K562 (cell line): ENCODE measurements around the gene RREB1. TPM values are rescaled to one million over a fixed set of nuclear protein-coding genes. Genes with fewer than 3 reads are reported as not detected.

Experiments
- ATAC-seq: fragments of 200-7000 bp; cut with Tn5 transposase; 3 replicates; pipeline ENCODE4 v1.9.1; 2020; ENCODE audit warnings: moderate library complexity
- BruUV-seq: library from RNA; stranded (reverse); fragments of 400-500 nt; replicated peaks from 2 replicates; lab custom pipeline; 2021; lab: Mats Ljungman, UMichigan
- CTCF ChIA-PET: fragments of 300-600 bp; formaldehyde crosslinking; extraction: SDS; loops from one replicate; lab custom pipeline; 2021; ENCODE audit warnings: low intra/inter-chr PET ratio; lab: Yijun Ruan, JAX
- POLR2A ChIA-PET: fragments of 300-600, 350-650 bp; sonication (Branson Sonifier 250); formaldehyde crosslinking; extraction: SDS; loops from one replicate; lab custom pipeline; 2021; ENCODE audit warnings: antibody characterized with exemption, inconsistent platforms; lab: Yijun Ruan, JAX
- DNase-seq, 4 experiments: peaks; one replicate each; pipeline versions ENCODE4 v3.0.0 to v3.0.0-alpha.2; 2011 to 2018; ENCODE audit warnings: low spot score in 3 of 4, mixed read lengths in 3 of 4; ENCODE audit errors: extremely low read depth in 1 of 4
- FAIRE-seq: peaks from 2 replicates; lab custom pipeline; 2011; peaks lifted over from hg19 to GRCh38; lab: Jason Lieb, UNC
- H2AFZ ChIP-seq: 2 replicates; pipeline ENCODE4 v1.6.0; 2011; ENCODE audit warnings: low read depth, low read length, control low read depth, inconsistent platforms
- H3K27ac ChIP-seq: fragments of 200-600 bp; 3 replicates; pipeline ENCODE4 v1.8.0; 2011; ENCODE audit warnings: low read depth, mild to moderate bottlenecking, control low read depth, inconsistent platforms, low read length, moderate library complexity, mixed read lengths; ENCODE audit errors: extremely low read depth
- H3K27me3 ChIP-seq, 2 experiments: fragments of 300-600 bp in 1 of 2; 2 replicates in 1 of 2; 3 replicates in 1 of 2; pipeline versions ENCODE4 v1.6.0 to v1.8.0; 2011; ENCODE audit warnings: inconsistent platforms in 2 of 2, low read length in 2 of 2, mild to moderate bottlenecking in 1 of 2, mixed read lengths in 1 of 2, moderate library complexity in 1 of 2; ENCODE audit not compliant: control insufficient read depth in 2 of 2, insufficient read depth in 2 of 2
- H3K36me3 ChIP-seq: fragments of 300-600 bp; 3 replicates; pipeline ENCODE4 v1.8.0; 2011; ENCODE audit warnings: mild to moderate bottlenecking, low read length, inconsistent platforms; ENCODE audit not compliant: control insufficient read depth, insufficient read depth
- H3K4me1 ChIP-seq, 2 experiments: fragments of 200-600 bp in 1 of 2; replicated peaks in 1 of 2; 2 replicates in 1 of 2; 3 replicates in 1 of 2; pipeline versions ENCODE4 v1.5.1 to v1.8.0; 2011; ENCODE audit warnings: inconsistent platforms in 2 of 2, low read length in 2 of 2, mild to moderate bottlenecking in 1 of 2, mixed read lengths in 1 of 2, moderate library complexity in 1 of 2; ENCODE audit not compliant: control insufficient read depth in 2 of 2, insufficient read depth in 2 of 2
- H3K4me2 ChIP-seq: 2 replicates; pipeline ENCODE4 v1.6.1; 2011; ENCODE audit warnings: low read length, control low read depth, inconsistent platforms, mixed read lengths; ENCODE audit not compliant: insufficient read depth
- H3K4me3 ChIP-seq: fragments of 200-600 bp; sonication (generic), shearing (Covaris generic); 2 replicates; pipeline ENCODE4 v1.5.1; 2016; ENCODE audit warnings: control low read depth, inconsistent platforms
- H3K79me2 ChIP-seq: fragments of 200-600 bp; 3 replicates; pipeline ENCODE4 v1.8.0; 2011; ENCODE audit warnings: low read length, inconsistent platforms; ENCODE audit not compliant: control insufficient read depth, insufficient read depth
- H3K9ac ChIP-seq, 2 experiments: 2 replicates each; pipeline versions ENCODE4 v1.6.0 to v1.6.1; 2011; ENCODE audit warnings: low read depth in 2 of 2, low read length in 2 of 2, control low read depth in 1 of 2, inconsistent platforms in 1 of 2, mild to moderate bottlenecking in 1 of 2, mixed read lengths in 1 of 2; ENCODE audit not compliant: insufficient read depth in 1 of 2
- H3K9me1 ChIP-seq: one replicate; pipeline ENCODE4 v1.6.0; 2011; ENCODE audit warnings: inconsistent platforms, mild to moderate bottlenecking, low read length, moderate library complexity; ENCODE audit not compliant: control insufficient read depth, insufficient read depth
- H3K9me3 ChIP-seq: replicated peaks from 2 replicates; pipeline ENCODE4 v1.5.1; 2011; ENCODE audit warnings: low read depth, low read length, inconsistent platforms; ENCODE audit not compliant: control insufficient read depth, insufficient read depth
- H4K20me1 ChIP-seq: replicated peaks from 2 replicates; pipeline ENCODE4 v1.6.1; 2011; ENCODE audit warnings: low read length, inconsistent platforms, mixed read lengths; ENCODE audit not compliant: control insufficient read depth, insufficient read depth
- BRD9 ChIP-seq: fragments of 450-650 bp; IDR thresholded peaks from 2 replicates; pipeline ENCODE4 v1.6.1; 2018; ENCODE audit warnings: low read depth; ENCODE audit not compliant: partially characterized antibody
- CREB5 ChIP-seq: fragments of 250-450 bp; sonication (Bioruptor Pico); IDR thresholded peaks from 2 replicates; pipeline ENCODE4 v1.5.0; 2020; ENCODE audit warnings: mild to moderate bottlenecking
- FOSL1 ChIP-seq: fragments of 200-800 bp; sonication (Bioruptor generic); conservative IDR thresholded peaks from 2 replicates; pipeline ENCODE4 v1.6.1; 2016; ENCODE audit warnings: missing genetic modification characterization, missing compliant biosample characterization
- MCM2 ChIP-seq: fragments of 450-650 bp; IDR thresholded peaks from 2 replicates; pipeline ENCODE4 v1.6.1; 2017; ENCODE audit warnings: low read depth, mild to moderate bottlenecking
- RB1 ChIP-seq: fragments of 450-650 bp; IDR thresholded peaks from 2 replicates; pipeline ENCODE4 v1.6.1; 2017; ENCODE audit warnings: low read depth, mild to moderate bottlenecking
- RUNX1 ChIP-seq: sonication (generic); IDR thresholded peaks from 2 replicates; pipeline ENCODE4 v1.6.1; 2016; ENCODE audit warnings: antibody characterized with exemption, low read depth
- SMAD1 ChIP-seq: fragments of 150-350 bp; IDR thresholded peaks from 2 replicates; pipeline ENCODE4 v1.6.1; 2014; ENCODE audit warnings: low read length, low read depth; ENCODE audit not compliant: partially characterized antibody
- ZBTB11 ChIP-seq, 3 experiments: fragments of 200-800 bp in 1 of 3; fragments of 250-450 bp in 1 of 3; fragments of 450-650 bp in 1 of 3; sonication (Bioruptor Pico) in 1 of 3; sonication (Bioruptor generic) in 1 of 3; formaldehyde crosslinking in 1 of 3; IDR thresholded peaks; 2 replicates each; pipeline versions ENCODE4 v1.6.1 to v1.8.0; 2016 to 2022; ENCODE audit warnings: mild to moderate bottlenecking in 2 of 3, missing genetic modification characterization in 2 of 3, missing compliant biosample characterization in 1 of 3, moderate library complexity in 1 of 3
- WGBS: fragments of 100-300 bp; shearing (Covaris generic); methylation state at CpG from one replicate; pipeline ENCODE4 v1.1.6; 2016; ENCODE audit warnings: low coverage, mixed read lengths; ENCODE audit not compliant: insufficient coverage; ENCODE audit errors: missing lambda C conversion rate; 5-methylcytosine and 5-hydroxymethylcytosine counted together
- in situ Hi-C: fragments of 300-500 bp; cut with MboI; formaldehyde crosslinking; loops from 4 replicates; pipeline ENCODE4 v1.15.0; 2018; ENCODE audit warnings: inconsistent platforms, mixed read lengths
- intact Hi-C: fragments of 100-400 bp; cut with micrococcal nuclease; formaldehyde crosslinking; loops from 2 replicates; pipeline ENCODE4 v1.14.2; 2022
- polyA plus RNA-seq, 8 experiments: library from polyadenylated mRNA; depleted of rRNA in 4 of 8; stranded (reverse) in 5 of 8; unstranded in 3 of 8; fragments of >200 nt; fragmentation: Nextera tagmentation in 2 of 8; fragmentation: Illumina TruSeq in 1 of 8; extraction: Ambion mirVana in 2 of 8; extraction: Trizol in 1 of 8; gene quantifications; 2 replicates each; pipeline versions ENCODE4 v1.2.1 to v1.2.3, GENCODE V29; 2011 to 2014; ENCODE audit warnings: inconsistent platforms in 1 of 8, missing spikeins in 1 of 8
- total RNA-seq, 7 experiments: library from RNA; depleted of rRNA in 6 of 7; stranded (reverse); fragments of >200 nt in 6 of 7; fragmentation: Illumina TruSeq in 2 of 7; extraction: Trizol in 2 of 7; gene quantifications; 2 replicates each; pipeline versions ENCODE4 v1.2.1 to v1.2.3, GENCODE V29; 2011 to 2021; ENCODE audit warnings: low replicate concordance in 1 of 7

RREB1 gene
- total and polyA plus RNA-seq, 9 of the 15 experiments (the other 6 are each of a cell fraction or from before 2014, with no cell fraction given): 3.3 to 64.2 (median 19.3) TPM

GRCh38 chr6:7086488-7086887, 21.3 kb upstream of the RREB1 start:
- no peaks in the 10 kb centered on the region for H3K9me3 ChIP-seq
- BruUV-seq: no TSS peak
- H3K27ac ChIP-seq: no peak overlapping the region
- DNase-seq (no peak), ATAC-seq (peak; percentile 56), FAIRE-seq (peak; percentile 6)
- no peaks in the 10 kb centered on the region for H3K36me3 ChIP-seq
- no peaks in the 10 kb centered on the region for H4K20me1 ChIP-seq
- H2AFZ ChIP-seq: peak overlapping the region; percentile 73
- H3K4me3 ChIP-seq: no peak overlapping the region
- WGBS: 60% methylated on average over 9 of the region's 9 CpGs
- peaks cover 0 to 16% of the 10 kb centered on the region in 2 experiments; a peak in 2 of 5 replicates for H3K4me1 ChIP-seq
- no peaks in the 10 kb centered on the region for H3K79me2 ChIP-seq
- H3K9me1 ChIP-seq: no peaks in the 10 kb centered on the region
- peak overlapping the region; percentile 10 to 49; a peak in 2 of 4 replicates for H3K9ac ChIP-seq
- intact Hi-C loops (no loop called here), in situ Hi-C loops (no loop called here)
- no peak overlapping the region; the same call in 1 of the 2 replicates for H3K4me2 ChIP-seq
- CTCF ChIA-PET: no interaction called here
- H3K27me3 ChIP-seq: no peaks in the 10 kb centered on the region
- POLR2A ChIA-PET: interaction anchor here (0.5 to 2.4 kb wide), 12 partner anchors 11 to 280 kb away, joined by 3 to 9 read pairs (median 4); no protein-coding TSS in a partner anchor
- TF ChIP-seq ZBTB11 (CRISPR knock-in tag; IDR thresholded peaks at IDR 0.05) (no peak), CREB5 (CRISPR knock-in tag) (no peak), SMAD1 (no peak), RUNX1 (no peak), RB1 (no peak), FOSL1 (tag) (0 out of 2 replicates have a peak, but pooled peaks have one; percentile 9), BRD9 (no peak), MCM2 (no peak)
